HL-60/S4 (cell line): Measurements from ENCODE around the gene H2AZ1.

ENCODE experiments used
- in situ Hi-C: fragments of 300-500 bp; cut with MboI; formaldehyde crosslinking; loops from 2 replicates; pipeline ENCODE4 v1.14.3; 2022; ENCODE audit warnings: low sequenced_read_pairs

The H2AZ1 gene

DNA sequence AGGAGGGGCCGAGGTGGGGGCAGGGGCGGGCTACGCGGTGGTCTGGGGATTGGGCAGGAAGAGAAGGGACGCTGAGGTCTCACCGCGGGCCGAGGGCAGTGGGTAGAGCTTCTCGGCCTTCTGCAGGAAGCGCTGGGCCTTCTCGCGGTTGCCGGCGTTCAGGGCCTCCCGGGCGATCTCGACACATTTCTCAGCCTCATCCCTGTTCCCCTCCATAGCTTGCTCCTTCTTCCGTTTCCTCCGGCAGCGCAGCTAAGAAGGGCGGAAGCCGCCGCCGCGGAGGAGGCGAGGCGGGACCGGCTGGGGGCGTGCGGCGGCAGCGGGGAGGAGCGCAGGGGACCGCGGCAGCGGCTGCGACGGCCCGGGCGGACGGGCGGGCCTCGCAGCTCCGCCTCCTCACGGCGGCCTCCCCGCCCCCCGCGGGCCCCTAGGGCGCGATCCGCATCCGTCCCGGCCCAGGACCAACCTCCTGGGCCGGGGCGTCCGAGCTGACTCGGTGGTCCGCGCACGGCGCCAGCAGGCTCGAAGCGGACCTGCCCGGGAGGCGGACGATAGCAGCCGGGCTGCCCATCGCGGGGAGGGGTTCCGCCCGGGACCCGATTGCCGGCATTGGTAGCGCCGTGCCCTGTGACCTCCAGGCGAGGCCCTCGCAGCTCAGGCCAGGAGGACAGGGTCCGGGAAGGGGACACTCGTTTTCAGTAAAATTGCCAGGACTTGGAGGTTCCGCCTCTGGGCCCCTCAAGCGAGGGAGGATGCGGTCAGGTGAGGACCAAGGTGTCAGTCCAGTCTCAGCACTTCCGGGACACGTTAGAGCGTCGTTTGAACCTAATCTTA is 3.5 kb downstream of the H2AZ1 start, which contains the start of gene DNAJB14:
Gene DNAJB14, minus strand, starts transcription at position 263 of the 834 bp plus-strand sequence. Its CDS starts 47 bp downstream, at position 216.
- in situ Hi-C loops: no loop called here

- in situ Hi-C loops: no loop called here
These were observed 4.2 kb downstream of the H2AZ1 start for GRCh38 chr4:99945718-99946355.

DNA sequence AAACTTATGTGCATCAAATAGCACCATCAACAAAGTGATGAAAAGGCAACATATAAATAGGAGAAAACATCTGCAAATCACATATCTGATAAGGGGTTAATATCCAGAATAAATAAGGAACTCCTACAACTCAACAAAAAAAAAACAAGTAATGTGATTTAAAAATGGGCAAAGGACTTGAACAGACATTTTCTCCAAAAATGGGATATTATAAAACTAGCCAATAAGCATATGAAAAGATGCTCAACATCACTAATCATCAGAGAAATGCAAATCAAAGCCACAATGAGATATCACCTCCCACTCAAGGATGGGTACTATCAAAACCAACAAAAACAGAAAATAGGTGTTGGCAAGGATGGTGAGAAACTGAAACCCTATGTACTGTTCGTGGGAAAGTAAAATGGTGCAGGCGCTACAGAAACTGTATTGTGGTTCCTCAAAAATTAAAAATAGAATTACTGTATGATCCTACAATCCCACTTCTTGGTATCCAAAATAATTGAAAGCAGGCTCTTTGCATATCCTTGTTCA is 6.1 kb downstream of the H2AZ1 start:
- in situ Hi-C loops: no loop called here

GRCh38 chr4:99938243-99938753 is 11.8 kb downstream of the H2AZ1 start:
- in situ Hi-C loops: no loop called here

DNA sequence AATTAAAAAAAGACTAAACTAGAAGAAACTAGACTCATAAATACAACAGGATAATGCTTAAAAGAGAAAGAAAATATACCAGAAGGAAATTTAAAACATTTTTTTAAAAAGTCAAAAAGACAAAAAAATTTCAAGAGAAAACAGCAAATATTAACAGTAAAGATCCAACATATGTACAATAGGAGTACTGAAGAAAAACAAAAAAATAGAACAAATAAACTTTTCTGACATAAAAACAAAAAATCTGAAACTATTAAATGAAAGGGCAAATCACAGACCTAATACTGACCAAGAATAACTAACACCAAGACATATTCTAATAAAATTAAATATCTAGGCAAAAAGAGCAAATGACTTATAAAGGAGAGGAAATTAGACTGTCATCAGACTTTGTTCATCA is 15.2 kb downstream of the H2AZ1 start:
- in situ Hi-C loops: no loop called here

- in situ Hi-C loops: no loop called here
These were observed 22.5 kb downstream of the H2AZ1 start for GRCh38 chr4:99927566-99927965.

GRCh38 chr4:99921174-99921573 is 28.9 kb downstream of the H2AZ1 start:
- in situ Hi-C loops: no loop called here

DNA sequence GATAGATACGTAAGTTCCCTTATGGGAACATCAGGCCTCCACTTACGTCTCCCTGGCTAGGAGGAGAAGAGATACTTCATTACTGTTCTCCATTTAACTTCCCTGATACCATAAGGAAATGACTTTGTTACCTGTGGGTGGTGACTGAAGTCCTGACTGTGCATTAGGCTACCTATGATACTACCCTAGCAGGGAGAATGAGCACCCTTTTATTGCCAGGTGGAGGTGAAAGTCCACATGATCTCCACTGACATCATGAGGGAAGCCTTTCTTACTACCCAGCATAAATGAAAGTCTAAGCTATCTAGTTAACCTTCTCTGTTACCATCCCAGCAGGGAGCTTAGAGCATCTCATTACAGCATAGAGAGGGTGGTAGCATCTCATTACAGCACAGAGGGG is 31.4 kb downstream of the H2AZ1 start:
- in situ Hi-C loops: no loop called here

DNA sequence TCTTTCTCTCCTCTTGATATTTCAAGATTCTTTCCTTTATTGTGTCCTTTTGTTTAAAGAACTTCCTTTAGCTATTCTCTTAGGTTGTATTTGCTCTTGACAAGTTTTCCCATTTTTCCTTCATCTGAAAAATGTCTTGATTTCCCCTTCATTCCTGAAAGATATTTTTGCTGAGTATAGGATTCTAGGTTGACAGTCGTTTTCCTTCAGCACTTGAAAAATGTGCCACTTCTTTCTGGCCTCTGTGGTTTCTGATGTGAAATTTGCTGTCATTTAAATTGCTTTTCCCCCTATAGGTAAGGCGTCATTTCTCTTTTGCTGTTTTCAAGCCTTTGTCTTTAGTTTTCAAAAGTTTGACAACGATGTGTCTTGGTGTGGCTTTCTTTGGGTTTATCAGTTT is 32.5 kb downstream of the H2AZ1 start:
- in situ Hi-C loops: no loop called here

- in situ Hi-C loops: no loop called here
These were observed 34.6 kb downstream of the H2AZ1 start for GRCh38 chr4:99915449-99915848.
